ENCODE results near the gene LGR6.

DNA sequence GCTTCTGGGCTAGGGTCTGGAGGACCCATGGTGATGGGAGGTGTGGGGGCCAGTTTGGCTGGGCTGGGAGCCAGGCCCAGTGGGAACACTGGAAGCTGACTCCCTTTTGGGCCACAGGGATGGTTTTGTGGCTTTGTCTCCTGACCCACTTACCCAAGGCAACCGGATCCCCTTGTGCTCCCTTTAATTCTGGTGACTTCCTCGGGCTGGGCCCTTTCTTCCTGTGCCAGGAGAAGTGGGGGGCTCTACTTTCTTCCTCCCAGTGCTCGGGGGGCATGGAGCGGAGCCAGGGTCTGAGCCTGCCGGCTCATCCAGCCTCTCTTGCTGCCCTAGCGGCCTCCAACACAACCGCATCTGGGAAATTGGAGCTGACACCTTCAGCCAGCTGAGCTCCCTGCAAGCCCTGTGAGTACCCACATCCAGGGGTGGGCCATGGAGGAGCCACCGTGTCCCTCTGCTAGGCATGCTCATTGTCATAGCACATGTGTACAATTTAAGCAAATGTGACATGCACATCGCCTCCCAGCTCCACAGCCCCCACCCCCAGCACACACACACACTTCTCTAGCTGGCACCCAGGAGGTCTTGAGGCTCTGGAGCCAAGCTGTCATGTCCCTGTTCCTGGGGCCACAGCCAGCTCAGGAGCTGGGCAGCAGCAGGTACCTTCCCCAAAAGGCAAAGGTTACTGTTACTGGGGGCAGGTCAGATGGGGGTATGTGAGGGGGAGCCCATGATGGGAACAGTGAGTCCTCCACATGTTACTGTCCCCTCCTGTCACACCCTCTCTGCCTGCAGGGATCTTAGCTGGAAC, 113.1 kb downstream of the LGR6 start:
- TF ChIP-seq, protein P1, sequence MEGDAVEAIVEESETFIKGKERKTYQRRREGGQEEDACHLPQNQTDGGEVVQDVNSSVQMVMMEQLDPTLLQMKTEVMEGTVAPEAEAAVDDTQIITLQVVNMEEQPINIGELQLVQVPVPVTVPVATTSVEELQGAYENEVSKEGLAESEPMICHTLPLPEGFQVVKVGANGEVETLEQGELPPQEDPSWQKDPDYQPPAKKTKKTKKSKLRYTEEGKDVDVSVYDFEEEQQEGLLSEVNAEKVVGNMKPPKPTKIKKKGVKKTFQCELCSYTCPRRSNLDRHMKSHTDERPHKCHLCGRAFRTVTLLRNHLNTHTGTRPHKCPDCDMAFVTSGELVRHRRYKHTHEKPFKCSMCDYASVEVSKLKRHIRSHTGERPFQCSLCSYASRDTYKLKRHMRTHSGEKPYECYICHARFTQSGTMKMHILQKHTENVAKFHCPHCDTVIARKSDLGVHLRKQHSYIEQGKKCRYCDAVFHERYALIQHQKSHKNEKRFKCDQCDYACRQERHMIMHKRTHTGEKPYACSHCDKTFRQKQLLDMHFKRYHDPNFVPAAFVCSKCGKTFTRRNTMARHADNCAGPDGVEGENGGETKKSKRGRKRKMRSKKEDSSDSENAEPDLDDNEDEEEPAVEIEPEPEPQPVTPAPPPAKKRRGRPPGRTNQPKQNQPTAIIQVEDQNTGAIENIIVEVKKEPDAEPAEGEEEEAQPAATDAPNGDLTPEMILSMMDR (conservative IDR thresholded peaks at IDR 0.05; ENCODE audit: low read depth, low read length): no peak
- TF ChIP-seq EZH2 (IDR thresholded peaks at IDR 0.05; ENCODE audit: low read length, unreplicated experiment): no peak

Measured in PC-3 (cell line).